ENCODE data around the gene FARP2. TPM values are rescaled to one million over a fixed set of nuclear protein-coding genes. Genes with fewer than 3 reads are reported as not detected.

Gene FARP2
- total RNA-seq, 1 donor from 2014 or later, result 54.5 TPM

DNA sequence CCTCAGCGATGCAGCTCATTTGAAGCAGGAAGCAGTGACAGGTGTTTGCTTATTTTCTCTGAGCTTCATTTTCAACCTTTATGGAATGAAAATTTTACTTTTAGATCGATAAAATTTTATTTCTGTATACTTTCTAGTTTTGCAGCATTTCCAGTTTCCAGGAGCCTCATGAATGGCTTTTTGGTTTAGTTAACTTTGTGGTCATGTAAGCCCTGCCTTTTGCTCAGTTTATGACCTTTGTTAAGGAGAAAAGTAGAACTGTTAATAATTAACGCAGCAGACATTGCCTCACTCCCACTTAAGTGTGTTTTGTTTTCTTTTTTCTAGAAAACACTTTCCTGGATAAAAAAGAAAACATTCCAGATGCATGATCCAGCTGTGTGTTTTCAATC lies 4.4 kb upstream of the FARP2 start:
- TF ChIP-seq, protein P1, sequence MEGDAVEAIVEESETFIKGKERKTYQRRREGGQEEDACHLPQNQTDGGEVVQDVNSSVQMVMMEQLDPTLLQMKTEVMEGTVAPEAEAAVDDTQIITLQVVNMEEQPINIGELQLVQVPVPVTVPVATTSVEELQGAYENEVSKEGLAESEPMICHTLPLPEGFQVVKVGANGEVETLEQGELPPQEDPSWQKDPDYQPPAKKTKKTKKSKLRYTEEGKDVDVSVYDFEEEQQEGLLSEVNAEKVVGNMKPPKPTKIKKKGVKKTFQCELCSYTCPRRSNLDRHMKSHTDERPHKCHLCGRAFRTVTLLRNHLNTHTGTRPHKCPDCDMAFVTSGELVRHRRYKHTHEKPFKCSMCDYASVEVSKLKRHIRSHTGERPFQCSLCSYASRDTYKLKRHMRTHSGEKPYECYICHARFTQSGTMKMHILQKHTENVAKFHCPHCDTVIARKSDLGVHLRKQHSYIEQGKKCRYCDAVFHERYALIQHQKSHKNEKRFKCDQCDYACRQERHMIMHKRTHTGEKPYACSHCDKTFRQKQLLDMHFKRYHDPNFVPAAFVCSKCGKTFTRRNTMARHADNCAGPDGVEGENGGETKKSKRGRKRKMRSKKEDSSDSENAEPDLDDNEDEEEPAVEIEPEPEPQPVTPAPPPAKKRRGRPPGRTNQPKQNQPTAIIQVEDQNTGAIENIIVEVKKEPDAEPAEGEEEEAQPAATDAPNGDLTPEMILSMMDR (IDR thresholded peaks at IDR 0.05), result no peak

DNA sequence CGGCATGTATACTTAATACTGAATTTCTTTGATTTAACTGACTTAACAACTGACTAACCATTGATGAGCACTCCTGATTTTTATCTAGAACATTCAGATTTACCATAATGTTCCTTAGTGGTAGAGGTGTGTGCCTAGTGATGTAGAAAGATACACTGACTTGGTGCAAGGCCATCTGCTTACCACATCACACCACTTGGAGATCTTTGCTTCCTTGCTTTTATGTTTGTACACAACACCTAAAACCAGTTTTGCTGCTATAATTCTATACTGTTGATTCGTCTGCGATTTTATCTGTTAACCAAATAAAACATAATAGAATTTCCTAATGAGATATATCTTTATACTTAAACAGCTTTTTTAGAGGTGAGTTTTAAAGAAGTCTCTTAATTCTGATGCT lies 3.9 kb upstream of the FARP2 start:
- H3K27me3 Mint-ChIP-seq (ENCODE audit: unreplicated experiment), result no peaks in the 10 kb centered on the region
- H3K36me3 Mint-ChIP-seq (ENCODE audit: unreplicated experiment), result peaks cover 45% of the 10 kb centered on the region
- TF ChIP-seq, protein P1 (IDR thresholded peaks at IDR 0.05), result no peak
- peaks cover 25% of the 10 kb centered on the region for H3K4me1 Mint-ChIP-seq (ENCODE audit: unreplicated experiment)
- H3K9me3 Mint-ChIP-seq (ENCODE audit: unreplicated experiment), result no peaks in the 10 kb centered on the region
- DNase-seq (ENCODE audit: extremely low spot score, unreplicated experiment), result no peak
- no peak overlapping the region for H3K4me3 Mint-ChIP-seq (ENCODE audit: unreplicated experiment)
- no peak overlapping the region for H3K27ac Mint-ChIP-seq (ENCODE audit: unreplicated experiment)

More for the DNA sequence above, 4.4 kb upstream of the FARP2 start:
- H3K9me3 Mint-ChIP-seq (ENCODE audit: unreplicated experiment), result no peaks in the 10 kb centered on the region
- H3K36me3 Mint-ChIP-seq (ENCODE audit: unreplicated experiment), result peaks cover 45% of the 10 kb centered on the region
- no peak for DNase-seq (ENCODE audit: extremely low spot score, unreplicated experiment)
- H3K4me1 Mint-ChIP-seq (ENCODE audit: unreplicated experiment), result peaks cover 21% of the 10 kb centered on the region
- H3K27ac Mint-ChIP-seq (ENCODE audit: unreplicated experiment), result no peak overlapping the region
- H3K4me3 Mint-ChIP-seq (ENCODE audit: unreplicated experiment), result no peak overlapping the region
- H3K27me3 Mint-ChIP-seq (ENCODE audit: unreplicated experiment), result no peaks in the 10 kb centered on the region

DNA sequence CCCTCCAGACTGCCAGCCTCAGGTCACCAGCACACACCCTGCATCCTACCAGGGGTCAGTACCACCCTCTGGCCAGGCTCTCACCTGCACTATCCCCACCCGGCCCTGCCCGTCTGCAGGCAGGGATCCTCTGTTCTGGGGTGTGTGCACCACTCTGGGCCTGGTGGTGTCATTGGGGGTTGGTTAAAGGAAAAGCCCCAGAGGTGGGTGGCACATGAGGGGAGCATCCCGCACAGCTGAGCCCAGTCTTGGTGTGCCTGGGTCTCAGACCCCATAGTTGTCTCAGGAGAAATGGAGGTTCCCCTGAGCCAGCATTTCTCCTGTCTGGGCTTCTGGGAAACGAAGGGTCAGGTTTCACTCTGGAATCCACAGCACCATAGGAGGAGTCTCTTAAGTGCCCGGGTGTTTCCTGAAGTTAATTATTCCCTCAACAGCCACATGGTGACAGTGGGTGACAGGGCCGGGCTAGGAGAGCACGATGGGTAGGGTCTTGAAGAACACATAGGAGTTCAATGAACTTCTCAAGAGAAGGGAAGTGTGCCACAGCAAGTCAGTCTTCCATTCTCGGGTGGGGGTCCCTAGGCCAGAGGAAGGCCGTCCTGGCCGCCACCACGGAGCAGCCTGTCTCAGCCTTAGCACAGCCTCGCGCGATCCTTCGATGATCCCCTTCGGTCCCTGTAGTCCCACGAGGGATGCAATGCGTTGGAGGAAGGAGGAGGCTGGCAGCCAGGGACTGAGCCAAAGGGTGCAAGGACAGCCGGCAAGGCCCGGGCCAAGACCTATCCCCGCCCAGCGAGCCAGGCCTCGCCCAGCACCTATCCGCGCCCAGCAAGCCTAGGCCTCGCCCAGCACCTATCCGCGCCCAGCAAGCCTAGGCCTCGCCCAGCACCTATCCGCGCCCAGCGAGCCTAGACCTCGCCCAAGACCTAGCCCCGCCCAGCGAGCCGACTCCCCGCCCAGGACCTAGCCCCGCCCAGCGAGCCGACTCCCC lies 1.1 kb upstream of the FARP2 start:
- peak; percentile 91 for DNase-seq (ENCODE audit: extremely low spot score, unreplicated experiment)
- peaks cover 33% of the 10 kb centered on the region for H3K36me3 Mint-ChIP-seq (ENCODE audit: unreplicated experiment)
- no peaks in the 10 kb centered on the region for H3K9me3 Mint-ChIP-seq (ENCODE audit: unreplicated experiment)
- TF ChIP-seq, protein P1 (IDR thresholded peaks at IDR 0.05), result peak; percentile 28
- peak overlapping the region; percentile 82 for H3K27ac Mint-ChIP-seq (ENCODE audit: unreplicated experiment)
- peak overlapping the region; percentile 40 for H3K4me3 Mint-ChIP-seq (ENCODE audit: unreplicated experiment)
- H3K4me1 Mint-ChIP-seq (ENCODE audit: unreplicated experiment), result peaks cover 42% of the 10 kb centered on the region
- H3K27me3 Mint-ChIP-seq (ENCODE audit: unreplicated experiment), result no peaks in the 10 kb centered on the region

DNA sequence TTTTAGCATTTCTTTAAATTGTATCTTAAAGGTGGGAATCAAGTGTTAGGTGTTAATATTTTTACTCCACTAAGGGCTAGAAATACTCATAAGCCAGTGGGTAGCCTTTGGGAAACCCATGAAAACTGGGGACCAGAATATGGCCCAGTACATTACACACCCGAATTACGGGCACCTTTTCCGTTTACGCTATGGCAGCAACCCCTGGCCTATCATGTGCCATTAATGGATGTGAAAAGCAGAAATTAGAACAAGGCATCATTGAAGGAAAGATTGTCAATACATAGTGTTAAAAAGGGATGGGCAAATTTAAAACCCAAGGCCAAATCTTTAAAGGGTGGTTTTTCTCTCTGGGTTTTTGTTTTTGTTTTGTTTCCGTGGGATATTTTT lies 781 bp downstream of the FARP2 start:
- H3K27ac Mint-ChIP-seq (ENCODE audit: unreplicated experiment), result peak overlapping the region; percentile 83
- H3K36me3 Mint-ChIP-seq (ENCODE audit: unreplicated experiment), result peaks cover 19% of the 10 kb centered on the region
- peak overlapping the region; percentile 80 for H3K4me3 Mint-ChIP-seq (ENCODE audit: unreplicated experiment)
- H3K9me3 Mint-ChIP-seq (ENCODE audit: unreplicated experiment), result no peaks in the 10 kb centered on the region
- H3K27me3 Mint-ChIP-seq (ENCODE audit: unreplicated experiment), result no peaks in the 10 kb centered on the region
- no peak for DNase-seq (ENCODE audit: extremely low spot score, unreplicated experiment)
- TF ChIP-seq, protein P1 (IDR thresholded peaks at IDR 0.05), result no peak
- H3K4me1 Mint-ChIP-seq (ENCODE audit: unreplicated experiment), result peaks cover 39% of the 10 kb centered on the region

DNA sequence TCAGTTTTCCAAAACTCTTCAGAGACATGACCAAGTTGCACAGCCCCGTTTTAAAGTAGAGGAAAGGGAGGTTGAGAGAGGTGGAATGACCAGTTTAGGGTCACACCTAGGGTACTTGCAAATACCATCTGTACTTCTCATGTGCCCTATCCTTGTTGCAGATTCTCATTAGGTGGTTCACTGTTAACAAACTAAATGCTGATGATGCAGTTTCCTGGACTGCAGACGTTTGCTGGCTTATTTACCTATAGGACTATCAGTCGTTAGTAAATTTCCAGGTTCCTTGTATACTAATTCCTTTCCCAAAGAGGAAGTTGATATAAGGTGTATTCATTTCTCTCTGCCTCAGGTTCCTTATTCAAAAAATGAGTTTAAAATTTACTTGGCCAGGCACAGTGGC lies 1.4 kb downstream of the FARP2 start:
- DNase-seq (ENCODE audit: extremely low spot score, unreplicated experiment), result no peak
- H3K27ac Mint-ChIP-seq (ENCODE audit: unreplicated experiment), result no peak overlapping the region
- no peaks in the 10 kb centered on the region for H3K27me3 Mint-ChIP-seq (ENCODE audit: unreplicated experiment)
- peaks cover 16% of the 10 kb centered on the region for H3K36me3 Mint-ChIP-seq (ENCODE audit: unreplicated experiment)
- peaks cover 36% of the 10 kb centered on the region for H3K4me1 Mint-ChIP-seq (ENCODE audit: unreplicated experiment)
- H3K4me3 Mint-ChIP-seq (ENCODE audit: unreplicated experiment), result peak overlapping the region; percentile 80
- H3K9me3 Mint-ChIP-seq (ENCODE audit: unreplicated experiment), result no peaks in the 10 kb centered on the region
- TF ChIP-seq, protein P1 (IDR thresholded peaks at IDR 0.05), result no peak
